H9 (cell line): ENCODE measurements around the gene POLH. TPM values are rescaled to one million over a fixed set of nuclear protein-coding genes. Genes with fewer than 3 reads are reported as not detected.

Experiments
- DNase-seq: peaks from one replicate; pipeline ENCODE4 v3.0.0-alpha.2; 2017
- H2AFZ ChIP-seq: one replicate; pipeline ENCODE4 v1.6.1; 2013; ENCODE audit warnings: mild to moderate bottlenecking, low read length, control low read depth, moderate library complexity
- H2AK5ac ChIP-seq: 2 replicates; pipeline ENCODE4 v1.6.1; 2013; ENCODE audit warnings: low read length, control low read depth, mixed read lengths; ENCODE audit not compliant: insufficient read length
- H2BK120ac ChIP-seq: one replicate; pipeline ENCODE4 v1.6.1; 2013; ENCODE audit warnings: low read depth, mild to moderate bottlenecking, low read length, control low read depth, inconsistent platforms; ENCODE audit not compliant: poor library complexity, severe bottlenecking
- H2BK12ac ChIP-seq: 2 replicates; pipeline ENCODE4 v1.6.1; 2013; ENCODE audit warnings: low read length, control low read depth, mixed read lengths, low read depth; ENCODE audit not compliant: insufficient read length
- H2BK15ac ChIP-seq: 2 replicates; pipeline ENCODE4 v1.6.1; 2013; ENCODE audit warnings: low read depth, low read length, control low read depth
- H2BK20ac ChIP-seq: one replicate; pipeline ENCODE4 v1.6.1; 2013; ENCODE audit warnings: low read depth, mild to moderate bottlenecking, low read length, control low read depth, inconsistent platforms; ENCODE audit not compliant: poor library complexity, severe bottlenecking
- H2BK5ac ChIP-seq: 2 replicates; pipeline ENCODE4 v1.6.1; 2013; ENCODE audit warnings: low read length, control low read depth, mixed read lengths; ENCODE audit not compliant: insufficient read length
- H3K14ac ChIP-seq: 2 replicates; pipeline ENCODE4 v1.6.1; 2013; ENCODE audit warnings: low read length, control low read depth; ENCODE audit not compliant: insufficient read depth
- H3K18ac ChIP-seq: 2 replicates; pipeline ENCODE4 v1.6.1; 2013; ENCODE audit warnings: low read depth, mild to moderate bottlenecking, mixed read lengths, low read length, control low read depth; ENCODE audit not compliant: insufficient read length
- H3K23ac ChIP-seq: 2 replicates; pipeline ENCODE4 v1.6.1; 2013; ENCODE audit warnings: low read length, control low read depth, mixed read lengths, low read depth; ENCODE audit not compliant: insufficient read length
- H3K23me2 ChIP-seq: 2 replicates; pipeline ENCODE4 v1.6.1; 2013; ENCODE audit warnings: low read depth, mild to moderate bottlenecking, mixed read lengths, low read length, control low read depth; ENCODE audit not compliant: insufficient read length, poor library complexity, severe bottlenecking
- H3K27ac ChIP-seq: 2 replicates; pipeline ENCODE4 v1.5.1; 2013; ENCODE audit warnings: low read length, control low read depth, mixed read lengths, low read depth; ENCODE audit not compliant: insufficient read length
- H3K27me3 ChIP-seq: 2 replicates; pipeline ENCODE4 v1.6.1; 2013; ENCODE audit warnings: low read length, control low read depth, inconsistent platforms; ENCODE audit not compliant: insufficient read depth
- H3K4ac ChIP-seq: 2 replicates; pipeline ENCODE4 v1.6.1; 2013; ENCODE audit warnings: low read depth, mild to moderate bottlenecking, control low read depth, inconsistent platforms, low read length, moderate library complexity
- H3K4me1 ChIP-seq: 2 replicates; pipeline ENCODE4 v1.6.1; 2013; ENCODE audit warnings: low read length, control low read depth, inconsistent platforms; ENCODE audit not compliant: insufficient read depth
- H3K4me2 ChIP-seq: 2 replicates; pipeline ENCODE4 v1.6.1; 2013; ENCODE audit warnings: low read length, control low read depth, mixed read lengths; ENCODE audit not compliant: insufficient read length, insufficient read depth
- H3K56ac ChIP-seq: 2 replicates; pipeline ENCODE4 v1.6.1; 2013; ENCODE audit warnings: low read depth, mild to moderate bottlenecking, mixed read lengths, low read length, control low read depth; ENCODE audit not compliant: insufficient read length
- H3K79me1 ChIP-seq: 2 replicates; pipeline ENCODE4 v1.6.1; 2013; ENCODE audit warnings: low read depth, mild to moderate bottlenecking, moderate library complexity, low read length, control low read depth, inconsistent platforms; ENCODE audit not compliant: insufficient read depth, poor library complexity, severe bottlenecking
- H3K79me2 ChIP-seq: 2 replicates; pipeline ENCODE4 v1.6.1; 2013; ENCODE audit warnings: low read length, control low read depth, inconsistent platforms; ENCODE audit not compliant: insufficient read depth
- H3K9ac ChIP-seq: 2 replicates; pipeline ENCODE4 v1.6.1; 2013; ENCODE audit warnings: low read length, control low read depth, mixed read lengths; ENCODE audit not compliant: insufficient read length; ENCODE audit errors: extremely low read depth
- H3K9me3 ChIP-seq: one replicate; pipeline ENCODE4 v1.6.1; 2013; ENCODE audit warnings: low read depth, low read length, inconsistent platforms; ENCODE audit not compliant: control insufficient read depth
- H3T11ph ChIP-seq: one replicate; pipeline ENCODE4 v1.6.1; 2013; ENCODE audit warnings: mild to moderate bottlenecking, low read length, control low read depth, inconsistent platforms
- H4K20me1 ChIP-seq: one replicate; pipeline ENCODE4 v1.6.1; 2013; ENCODE audit not compliant: control insufficient read depth, insufficient read length, insufficient read depth
- H4K5ac ChIP-seq: 2 replicates; pipeline ENCODE4 v1.6.1; 2013; ENCODE audit warnings: low read depth, mild to moderate bottlenecking, mixed read lengths, low read length, control low read depth; ENCODE audit not compliant: insufficient read length
- H4K8ac ChIP-seq: replicated peaks from 2 replicates; pipeline ENCODE4 v1.6.1; 2013; ENCODE audit warnings: low read length, control low read depth, mixed read lengths, low read depth; ENCODE audit not compliant: insufficient read length
- H4K91ac ChIP-seq: 2 replicates; pipeline ENCODE4 v1.6.1; 2013; ENCODE audit warnings: low read depth, mild to moderate bottlenecking, moderate library complexity, mixed read lengths, low read length, control low read depth; ENCODE audit not compliant: insufficient read length
- H3K27ac Mint-ChIP-seq, 3 experiments: 2 replicates in 2 of 3; 3 replicates in 1 of 3; pipeline ENCODE4 v1.8.0; 2020 to 2021; ENCODE audit warnings: mixed read lengths in 3 of 3, mild to moderate bottlenecking in 1 of 3, moderate library complexity in 1 of 3
- H3K27me3 Mint-ChIP-seq: 2 replicates; pipeline ENCODE4 v1.8.0; 2021; ENCODE audit warnings: low read depth, mild to moderate bottlenecking, moderate library complexity, mixed read lengths
- H3K36me3 Mint-ChIP-seq, 3 experiments: 2 replicates in 2 of 3; 3 replicates in 1 of 3; pipeline ENCODE4 v1.8.0; 2020 to 2021; ENCODE audit warnings: low read depth in 3 of 3, mixed read lengths in 3 of 3; ENCODE audit not compliant: insufficient read depth in 1 of 3
- H3K4me1 Mint-ChIP-seq, 2 experiments: 2 replicates each; pipeline ENCODE4 v1.8.0; 2020; ENCODE audit warnings: mixed read lengths in 2 of 2
- H3K4me3 Mint-ChIP-seq, 2 experiments: 2 replicates in 1 of 2; 3 replicates in 1 of 2; pipeline ENCODE4 v1.8.0; 2020 to 2021; ENCODE audit warnings: mild to moderate bottlenecking in 2 of 2, mixed read lengths in 2 of 2, moderate library complexity in 1 of 2
- H3K9me3 Mint-ChIP-seq, 2 experiments: 2 replicates in 1 of 2; 3 replicates in 1 of 2; pipeline ENCODE4 v1.8.0; 2020; ENCODE audit warnings: mild to moderate bottlenecking in 2 of 2, mixed read lengths in 2 of 2, moderate library complexity in 1 of 2
- WGBS: extraction: QIAGEN DNeasy Blood & Tissue Kit; methylation state at CpG from one replicate; pipeline ENCODE4 v1.1.7; 2013; ENCODE audit warnings: missing lambda C conversion rate, low lambda C conversion rate, mixed read lengths; ENCODE audit not compliant: insufficient read length; ENCODE audit errors: extremely low coverage; 5-methylcytosine and 5-hydroxymethylcytosine counted together
- total RNA-seq: library from RNA; stranded (reverse); gene quantifications from 2 replicates; pipeline ENCODE4 v1.2.1, GENCODE V29; 2021
- TF ChIP-seq, protein P1 (sequence below): fragments of 200-600 bp; sonication (generic); conservative IDR thresholded peaks from 3 replicates; pipeline ENCODE4 v1.8.0; 2021; ENCODE audit warnings: antibody characterized with exemption, mild to moderate bottlenecking

POLH gene
- total RNA-seq, 1 experiment from 2014 or later, result 12.6 TPM

- Histone ChIP-seq H3K27me3 (no peaks in the 10 kb centered on the region), H2BK120ac (no peak overlapping the region), H2BK5ac (no peak overlapping the region), H2AK5ac (no peak overlapping the region), H3K79me2 (no peaks in the 10 kb centered on the region), H4K5ac (no peak overlapping the region), H3K4me2 (no peak overlapping the region), H2BK15ac (no peak overlapping the region), H3K9me3 (no peaks in the 10 kb centered on the region), H3T11ph (no peak overlapping the region), H4K8ac (no peak overlapping the region), H3K27ac (no peak overlapping the region), H4K20me1 (no peaks in the 10 kb centered on the region), H2BK12ac (no peak overlapping the region), H3K14ac (no peak overlapping the region), H2BK20ac (no peak overlapping the region), H3K9ac (no peak overlapping the region), H3K4ac (no peak overlapping the region), H4K91ac (no peak overlapping the region), H3K23ac (no peak overlapping the region), H3K56ac (no peak overlapping the region), H2AFZ (no peak overlapping the region), H3K18ac (no peak overlapping the region), H3K79me1 (no peaks in the 10 kb centered on the region), H3K23me2 (no peaks in the 10 kb centered on the region), H3K4me1 (no peaks in the 10 kb centered on the region)
- Mint-ChIP-seq H3K4me3 (no peak overlapping the region), H3K4me1 (no peaks in the 10 kb centered on the region), H3K36me3 (peaks cover 42 to 70% (median 65%) of the 10 kb centered on the region in 3 experiments; a peak in 6 of 7 replicates), H3K27me3 (no peaks in the 10 kb centered on the region), H3K9me3 (no peaks in the 10 kb centered on the region), H3K27ac (no peak overlapping the region)
- no peak for DNase-seq
- whole genome bisulfite sequencing, result no CpG with 5 or more reads among the region's 12 CpGs
- TF ChIP-seq, protein P1, sequence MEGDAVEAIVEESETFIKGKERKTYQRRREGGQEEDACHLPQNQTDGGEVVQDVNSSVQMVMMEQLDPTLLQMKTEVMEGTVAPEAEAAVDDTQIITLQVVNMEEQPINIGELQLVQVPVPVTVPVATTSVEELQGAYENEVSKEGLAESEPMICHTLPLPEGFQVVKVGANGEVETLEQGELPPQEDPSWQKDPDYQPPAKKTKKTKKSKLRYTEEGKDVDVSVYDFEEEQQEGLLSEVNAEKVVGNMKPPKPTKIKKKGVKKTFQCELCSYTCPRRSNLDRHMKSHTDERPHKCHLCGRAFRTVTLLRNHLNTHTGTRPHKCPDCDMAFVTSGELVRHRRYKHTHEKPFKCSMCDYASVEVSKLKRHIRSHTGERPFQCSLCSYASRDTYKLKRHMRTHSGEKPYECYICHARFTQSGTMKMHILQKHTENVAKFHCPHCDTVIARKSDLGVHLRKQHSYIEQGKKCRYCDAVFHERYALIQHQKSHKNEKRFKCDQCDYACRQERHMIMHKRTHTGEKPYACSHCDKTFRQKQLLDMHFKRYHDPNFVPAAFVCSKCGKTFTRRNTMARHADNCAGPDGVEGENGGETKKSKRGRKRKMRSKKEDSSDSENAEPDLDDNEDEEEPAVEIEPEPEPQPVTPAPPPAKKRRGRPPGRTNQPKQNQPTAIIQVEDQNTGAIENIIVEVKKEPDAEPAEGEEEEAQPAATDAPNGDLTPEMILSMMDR, result no peak
Measured at GRCh38 chr6:43621078-43621835, 45.3 kb downstream of the POLH start.
